NCI-H128 (cell line): ENCODE measurements around the gene CCNF.
A peak's percentile ranks its signal among the peaks of the same experiment; 100 is the strongest.

Experiments used
- DNase-seq: peaks from one replicate; lab custom pipeline; 2025; ENCODE audit not compliant: unreplicated experiment; lab: John Stamatoyannopoulos, UW

CCNF gene

GRCh38 chr16:2455081-2455845 lies 26.0 kb downstream of the CCNF start:
- DNase-seq, result no peak

GRCh38 chr16:2456551-2457153 lies 27.4 kb downstream of the CCNF start:
- DNase-seq, result no peak

GRCh38 chr16:2457267-2457666 lies 28.0 kb downstream of the CCNF start:
- no peak for DNase-seq

GRCh38 chr16:2457946-2458345 lies 28.7 kb downstream of the CCNF start:
- DNase-seq, result no peak

GRCh38 chr16:2458887-2459646 lies 29.8 kb downstream of the CCNF start:
- no peak for DNase-seq

- DNase-seq, result peak; percentile 88
Measured at GRCh38 chr16:2459647-2460390, 30.6 kb downstream of the CCNF start, which contains the start of gene TEDC2. TEDC2 (plus strand) TSS chr16:2460109; CDS start chr16:2460145, 36 bp downstream.

- no peak for DNase-seq
Measured at GRCh38 chr16:2460391-2460713, 31.1 kb downstream of the CCNF start.

GRCh38 chr16:2460916-2461315 lies 31.7 kb downstream of the CCNF start:
- no peak for DNase-seq

GRCh38 chr16:2462031-2462866 lies 33.0 kb downstream of the CCNF start:
- DNase-seq, result no peak

GRCh38 chr16:2464333-2464732 lies 35.1 kb downstream of the CCNF start:
- no peak for DNase-seq

GRCh38 chr16:2465653-2466415 lies 36.6 kb downstream of the CCNF start:
- no peak for DNase-seq

GRCh38 chr16:2466667-2467527 lies 37.6 kb downstream of the CCNF start:
- no peak for DNase-seq

- peak; percentile 26 for DNase-seq
Measured at GRCh38 chr16:2467528-2468232, 38.4 kb downstream of the CCNF start.

GRCh38 chr16:2468233-2468724 lies 39.0 kb downstream of the CCNF start:
- no peak for DNase-seq

- DNase-seq, result peak; percentile 58
Measured at GRCh38 chr16:2468725-2469398, 39.6 kb downstream of the CCNF start.

- DNase-seq, result no peak
Measured at GRCh38 chr16:2469399-2470233, 40.4 kb downstream of the CCNF start.

GRCh38 chr16:2470234-2470601 lies 41.0 kb downstream of the CCNF start:
- no peak for DNase-seq
